Activated effector memory CD4-positive, alpha-beta T cell treated with Interleukin-2 at 50 U/mL for 16 hours (primary cell): ENCODE data around the gene PLAAT2.

Experiments used
- DNase-seq: peaks from one replicate; pipeline ENCODE4 v3.0.0-alpha.2; 2020

PLAAT2 gene

GRCh38 chr11:63512816-63513215 is 50.4 kb downstream of the PLAAT2 start:
- no peak for DNase-seq

DNA sequence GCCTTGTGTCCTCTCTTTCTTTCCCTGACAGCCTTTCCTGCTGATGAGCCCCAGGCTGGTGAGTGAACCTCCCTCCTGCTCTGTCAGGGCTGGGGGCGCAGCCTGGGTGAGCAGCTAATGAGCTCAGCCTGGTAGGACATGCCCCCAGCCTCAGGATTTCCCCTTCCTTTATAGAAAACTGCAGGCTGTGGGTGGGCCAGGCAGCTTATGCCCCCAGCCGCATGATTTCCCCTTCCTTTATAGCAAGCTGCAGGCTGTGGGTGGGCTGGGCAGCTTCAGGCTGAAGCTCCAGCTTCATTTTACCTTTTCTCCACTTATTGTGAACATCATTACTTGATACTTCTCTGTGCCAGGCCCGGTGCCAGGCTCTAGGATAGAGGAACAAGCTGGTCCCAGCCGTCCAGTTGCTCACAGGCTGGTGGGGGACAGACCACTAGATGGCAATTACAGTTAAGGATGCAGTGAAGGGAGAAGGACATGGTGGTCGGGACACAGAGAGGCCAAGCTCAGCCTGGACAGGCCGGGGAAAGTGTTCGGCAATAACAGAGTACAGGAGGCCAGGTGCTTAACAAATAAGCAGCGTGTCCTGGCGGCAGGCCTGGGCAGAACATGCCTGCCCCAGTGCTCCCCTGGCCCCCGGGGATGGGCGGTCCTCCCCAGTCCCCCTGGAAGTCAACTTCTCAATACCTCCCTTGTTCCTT is 52.0 kb downstream of the PLAAT2 start:
- no peak for DNase-seq

- no peak for DNase-seq
These were observed 52.7 kb downstream of the PLAAT2 start for GRCh38 chr11:63510360-63511047.

GRCh38 chr11:63508745-63509144 is 54.4 kb downstream of the PLAAT2 start:
- DNase-seq, result no peak

- no peak for DNase-seq
These were observed 55.2 kb downstream of the PLAAT2 start for GRCh38 chr11:63508009-63508408.

GRCh38 chr11:63507511-63507910 is 55.7 kb downstream of the PLAAT2 start:
- DNase-seq, result no peak

- no peak for DNase-seq
These were observed 56.3 kb downstream of the PLAAT2 start for GRCh38 chr11:63506876-63507275.

DNA sequence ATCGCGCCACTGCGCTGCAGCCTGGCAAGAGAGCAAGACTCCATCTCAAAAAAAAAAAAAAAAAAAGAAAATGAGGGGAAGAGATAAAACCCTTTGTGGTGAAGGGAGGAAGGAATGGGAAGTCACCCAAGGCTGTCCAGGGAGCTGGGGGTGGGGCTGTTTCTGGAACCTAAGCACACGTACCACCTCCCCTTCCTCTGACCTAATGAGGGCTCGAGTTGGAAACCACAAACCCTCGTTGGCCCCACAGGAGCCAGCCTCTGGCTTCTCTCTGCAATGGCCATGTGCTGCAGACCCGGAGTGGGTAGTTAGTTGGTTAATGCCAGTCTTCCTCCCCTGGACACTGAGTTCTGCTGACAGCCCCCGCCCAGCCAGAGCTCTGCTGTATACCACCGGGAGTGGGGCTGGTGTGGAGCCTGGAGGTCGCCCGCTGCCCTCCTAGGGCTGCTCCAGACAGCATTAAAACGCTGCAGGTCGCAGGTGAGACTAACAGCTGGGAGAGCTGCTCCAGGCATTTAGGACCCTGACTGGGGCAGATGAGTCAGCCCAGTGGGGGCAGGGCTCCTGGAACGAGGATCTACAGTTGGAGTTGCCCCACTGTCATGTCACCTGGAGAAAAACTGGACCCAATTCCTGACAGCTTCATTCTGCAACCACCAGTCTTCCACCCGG is 57.2 kb downstream of the PLAAT2 start, which contains the start of gene LGALS12:
TSS of gene LGALS12 (plus strand) at position 228 of the 672 bp plus-strand sequence. CDS start at position 603, 375 bp downstream.
- no peak for DNase-seq

DNA sequence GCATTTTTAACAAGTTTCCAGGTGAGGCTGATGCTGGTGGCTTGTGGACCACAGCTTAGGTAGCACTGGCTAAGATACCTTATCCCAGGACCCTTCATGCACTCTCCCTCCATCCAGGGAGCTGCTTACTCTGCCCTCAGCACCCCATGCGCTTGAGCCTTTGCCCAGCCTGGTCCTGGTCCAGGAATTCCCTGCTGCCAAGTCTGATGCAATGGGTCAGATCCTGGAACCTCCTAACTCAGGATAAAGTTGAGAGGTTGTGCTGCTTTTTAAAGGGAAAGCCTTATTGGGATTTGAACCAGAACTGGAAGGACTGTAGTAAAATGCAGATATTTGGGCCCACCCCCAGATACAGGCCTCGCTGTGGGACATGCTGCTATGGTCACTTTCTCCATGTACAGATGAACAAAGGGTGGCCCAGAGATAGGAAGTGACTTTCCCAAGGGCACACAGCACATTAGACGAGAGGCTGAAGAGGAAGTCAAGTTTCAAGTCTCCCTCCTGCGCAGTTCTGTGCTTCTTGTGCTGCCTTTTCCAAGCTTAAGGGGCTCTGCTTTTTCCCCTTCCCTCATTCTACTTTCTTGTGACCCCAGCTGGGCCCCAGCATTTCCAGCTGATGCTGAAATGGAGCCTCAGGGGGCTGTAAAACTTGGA is 58.1 kb downstream of the PLAAT2 start:
- DNase-seq, result no peak

DNA sequence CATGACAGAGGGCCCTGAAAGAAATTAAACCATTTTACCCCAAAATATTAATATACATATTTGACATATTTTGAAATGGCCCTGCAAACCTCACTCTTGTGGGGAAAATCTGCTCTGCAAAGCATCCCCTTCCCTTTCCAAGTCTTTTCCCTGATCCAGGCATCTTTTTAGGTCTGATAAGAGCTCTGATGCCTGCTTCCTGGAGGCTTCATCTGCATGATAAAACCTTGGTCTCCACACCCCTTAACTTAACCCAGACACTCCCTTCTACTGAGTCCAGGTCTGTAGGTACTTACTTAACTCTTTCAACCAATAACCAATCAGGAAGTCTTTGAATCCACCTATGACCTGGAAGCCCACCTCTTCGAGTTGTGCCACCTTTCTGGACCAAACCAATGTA is 59.1 kb downstream of the PLAAT2 start:
- DNase-seq, result no peak

DNA sequence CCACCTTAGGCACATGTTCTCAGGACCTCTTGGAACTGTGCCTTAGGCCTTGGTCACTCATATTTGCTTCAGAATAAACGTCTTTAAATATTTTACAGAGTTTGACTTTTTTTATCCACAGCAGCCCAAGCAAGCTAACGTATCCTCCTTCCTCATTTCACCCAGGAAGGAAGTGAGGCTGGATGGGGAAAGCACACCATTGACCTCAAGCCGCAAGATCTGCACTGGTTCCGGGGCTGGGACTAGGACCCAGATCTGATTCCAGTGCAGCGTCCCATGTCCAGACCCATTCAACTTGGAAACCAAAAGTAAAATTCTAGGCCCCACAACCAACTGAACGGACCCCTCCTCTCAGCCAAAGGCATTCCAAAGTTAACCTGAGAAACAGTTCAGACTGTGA is 59.7 kb downstream of the PLAAT2 start:
- DNase-seq, result no peak
